ENCODE measurements around the gene PRKN.

- TF ChIP-seq EZH2 (IDR thresholded peaks at IDR 0.05; ENCODE audit: insufficient read depth, poor library complexity, severe bottlenecking) (no peak), EZH2phosphoT487 (IDR thresholded peaks at IDR 0.05; ENCODE audit: insufficient read depth, low read depth) (no peak)
Measured at GRCh38 chr6:161903584-161904212, 823.9 kb downstream of the PRKN start.
